Testis (tissue), 2 donors: ENCODE results near the gene NRG4.

Experiments
- CTCF ChIP-seq, 3 experiments: fragments of 450-650 bp in 2 of 3; fragments of 200-600 bp in 1 of 3; sonication (generic) in 1 of 3; IDR thresholded peaks; one replicate each; pipeline ENCODE4 v1.5.1; 2016 to 2019; ENCODE audit warnings: antibody characterized with exemption in 3 of 3, mild to moderate bottlenecking in 2 of 3, moderate library complexity in 1 of 3
- POLR2A ChIP-seq: fragments of 450-650 bp; IDR thresholded peaks from one replicate; pipeline ENCODE4 v1.6.1; 2017; ENCODE audit warnings: antibody characterized with exemption, mild to moderate bottlenecking, moderate library complexity

- TF ChIP-seq POLR2A (no peak), CTCF (IDR thresholded peaks at IDR 0.05) (no peak)
Measured at GRCh38 chr15:75982468-75982867, 29.8 kb downstream of the NRG4 start.
